Activated naive CD8-positive, alpha-beta T cell treated with anti-CD3 and anti-CD28 coated beads, Interleukin-2, amount 50 U/mL, for 16 hours (primary cell): ENCODE results near the gene ILKAP.

ENCODE experiments used
- DNase-seq: peaks from one replicate; pipeline ENCODE4 v3.0.0-alpha.2; 2020; ENCODE audit warnings: low read depth, low spot score

The ILKAP gene

DNA sequence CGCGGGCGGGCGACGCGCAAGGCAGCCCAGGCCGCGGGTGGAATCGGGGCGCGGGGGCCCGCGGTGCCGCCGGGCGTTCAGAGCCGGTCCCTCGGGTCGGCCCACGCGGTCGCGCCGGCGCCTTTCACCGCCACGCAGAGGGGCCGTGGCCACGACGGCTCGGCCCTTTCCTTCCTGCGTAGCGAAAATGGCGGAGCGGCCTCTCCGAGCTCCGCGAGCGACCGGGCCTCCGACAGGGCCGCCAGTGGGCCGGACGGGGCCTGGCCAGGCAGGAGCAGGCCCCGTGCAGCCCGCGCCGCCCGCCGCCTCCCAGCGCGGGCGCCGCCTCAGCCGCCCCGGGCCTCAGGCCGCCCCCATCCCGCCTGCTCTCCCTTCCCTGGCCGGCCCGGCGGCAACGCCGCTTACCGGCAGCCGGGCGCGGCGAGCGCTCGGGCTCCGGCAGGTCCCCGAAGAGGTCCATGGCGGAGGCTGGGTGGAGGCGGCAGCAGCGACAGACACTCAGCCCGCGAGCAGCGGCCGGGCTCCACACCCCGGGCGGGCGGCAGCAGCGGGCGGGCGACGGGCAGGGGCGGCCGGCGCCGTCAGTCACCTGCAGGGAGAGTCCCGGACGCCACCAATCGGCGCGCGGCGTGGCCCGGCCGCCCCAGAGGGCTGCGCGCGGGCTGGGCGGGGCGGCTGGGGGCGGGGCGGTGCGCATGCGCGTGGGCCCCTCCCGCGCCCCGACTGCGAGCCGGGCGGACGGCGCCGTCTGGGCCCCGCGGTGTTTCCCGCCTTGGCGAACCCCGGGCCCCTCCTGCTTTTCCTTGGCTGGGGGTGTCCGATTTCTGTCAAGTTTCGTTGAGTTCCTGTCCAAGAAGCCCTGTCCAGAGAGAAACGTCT, at the start of gene ILKAP:
ILKAP (minus strand) TSS at position 602 of the 879 bp plus-strand sequence; CDS start at position 460, 142 bp downstream.
- peak; percentile 75 for DNase-seq

GRCh38 chr2:238252766-238253630, 49.5 kb upstream of the ILKAP start:
- DNase-seq = no peak

GRCh38 chr2:238251986-238252385, 48.5 kb upstream of the ILKAP start:
- DNase-seq = no peak

- DNase-seq = no peak
Measured at GRCh38 chr2:238251331-238251730, 47.8 kb upstream of the ILKAP start.

- no peak for DNase-seq
Measured at GRCh38 chr2:238250896-238251295, 47.4 kb upstream of the ILKAP start.

DNA sequence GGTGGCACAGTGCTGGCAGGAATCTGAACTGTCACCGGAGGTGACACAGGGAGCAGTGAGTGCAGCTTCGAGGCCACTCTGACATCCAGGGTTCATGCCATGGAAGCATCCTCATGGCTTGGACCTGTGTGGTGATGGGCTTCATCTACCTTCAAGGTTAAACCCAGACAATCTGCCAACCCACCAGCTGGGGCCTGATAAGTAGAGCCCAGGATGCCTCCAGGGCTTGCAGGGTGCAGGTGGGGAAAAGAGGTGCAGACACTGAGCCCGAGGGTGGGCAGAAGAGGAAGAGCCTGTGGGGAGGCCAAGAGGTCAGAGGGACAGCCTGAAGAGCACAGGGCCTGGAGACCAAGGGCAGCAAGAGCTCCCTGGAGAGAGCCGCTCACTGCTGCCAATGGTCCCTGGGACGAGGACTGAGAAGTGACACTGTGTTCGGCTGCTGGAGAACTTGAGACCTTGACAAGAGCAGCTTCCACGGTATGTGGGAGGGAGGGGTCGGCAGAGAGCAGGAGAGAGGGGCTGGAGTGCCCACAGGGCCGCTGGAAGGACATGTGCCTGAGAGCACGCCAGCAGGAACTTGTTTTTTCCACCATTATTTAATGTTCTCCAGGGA, 44.5 kb upstream of the ILKAP start:
- DNase-seq = no peak

- no peak for DNase-seq
Measured at GRCh38 chr2:238247002-238247822, 43.7 kb upstream of the ILKAP start.

GRCh38 chr2:238244151-238244550, 40.7 kb upstream of the ILKAP start:
- DNase-seq = no peak

DNA sequence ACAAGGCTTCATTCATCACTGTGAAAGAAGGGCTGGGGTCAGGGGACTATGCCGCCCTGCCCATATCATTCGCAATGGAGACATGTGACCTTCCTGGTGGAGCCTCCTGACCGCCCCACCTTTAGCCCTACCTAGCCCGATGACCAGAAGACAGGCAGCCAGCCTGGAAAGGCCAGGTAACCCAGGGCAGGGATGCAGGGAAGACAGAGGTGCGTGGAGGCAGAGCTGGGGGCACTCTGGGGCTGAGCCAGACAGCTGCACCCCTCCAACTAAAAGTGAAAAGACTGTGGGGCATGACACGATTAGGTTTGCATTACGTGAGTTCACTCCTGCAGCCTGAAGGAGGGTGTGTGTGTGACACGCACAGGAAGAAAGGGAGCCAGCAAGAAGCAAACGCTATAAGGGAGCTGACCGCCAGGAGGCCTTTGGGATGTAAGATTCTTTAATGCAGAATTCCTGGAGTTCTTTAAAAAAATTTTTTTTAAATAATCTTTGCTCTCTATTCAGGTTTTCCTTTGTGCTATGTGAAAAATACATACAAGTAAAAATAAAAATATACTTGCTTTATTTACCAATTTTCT, 40.1 kb upstream of the ILKAP start:
- no peak for DNase-seq

DNA sequence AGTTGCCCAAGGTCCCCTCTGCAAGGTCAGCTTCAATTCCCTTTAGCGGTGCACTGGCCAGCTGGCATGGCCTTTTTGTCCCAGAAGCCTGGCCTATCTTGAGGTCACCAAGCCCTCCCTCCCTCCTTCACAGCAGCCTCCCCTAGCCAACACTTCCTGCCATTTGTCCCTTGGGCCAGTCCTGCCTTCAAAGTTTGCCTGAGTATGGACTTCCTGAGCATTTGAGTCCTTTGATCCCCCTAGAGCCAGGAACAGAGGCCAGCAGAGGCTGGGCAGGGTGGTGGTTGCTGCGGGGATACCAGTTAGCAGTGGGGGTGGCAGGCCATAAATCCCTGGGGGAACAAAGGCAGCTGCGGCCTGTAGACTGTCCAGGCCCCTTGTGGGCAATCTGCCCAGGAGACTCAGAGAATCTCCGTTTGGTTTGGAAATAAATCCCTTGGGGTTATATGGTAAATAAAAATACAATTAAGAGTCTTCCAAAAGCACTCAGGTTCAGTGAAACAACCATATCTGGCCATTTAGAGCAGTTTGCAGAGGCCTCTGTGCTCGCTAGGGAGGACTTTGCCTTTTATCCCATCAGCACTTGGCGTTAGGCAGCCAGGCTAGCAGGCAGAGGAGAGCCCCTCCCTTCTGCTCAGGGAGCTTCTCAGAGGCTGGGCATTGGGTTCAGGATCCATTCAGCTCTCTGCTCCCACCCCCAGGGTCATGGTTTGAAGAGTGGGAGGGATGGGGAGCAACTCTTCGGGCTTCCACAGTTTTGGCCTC, 39.4 kb upstream of the ILKAP start:
- DNase-seq = no peak

DNA sequence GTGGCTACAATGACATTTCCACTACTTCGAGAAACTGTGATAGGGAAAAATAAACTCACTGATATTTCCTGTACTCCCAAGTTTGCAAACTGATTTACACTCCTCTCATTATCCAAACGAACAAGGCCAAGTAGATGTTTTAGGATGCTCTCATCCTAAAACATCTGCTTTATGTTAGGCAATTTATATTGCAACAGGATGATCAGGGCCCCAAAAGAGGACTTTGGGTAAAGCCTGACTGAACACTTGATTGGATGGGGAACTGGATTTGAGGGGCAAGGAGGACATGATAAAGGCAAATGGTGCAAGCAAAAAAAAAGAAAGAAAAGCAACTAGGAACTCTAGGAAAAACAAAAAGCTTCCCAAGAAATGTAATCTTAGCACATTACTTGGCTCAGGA, 38.5 kb upstream of the ILKAP start:
- DNase-seq = no peak

GRCh38 chr2:238240757-238241711, 37.5 kb upstream of the ILKAP start:
- DNase-seq = no peak

DNA sequence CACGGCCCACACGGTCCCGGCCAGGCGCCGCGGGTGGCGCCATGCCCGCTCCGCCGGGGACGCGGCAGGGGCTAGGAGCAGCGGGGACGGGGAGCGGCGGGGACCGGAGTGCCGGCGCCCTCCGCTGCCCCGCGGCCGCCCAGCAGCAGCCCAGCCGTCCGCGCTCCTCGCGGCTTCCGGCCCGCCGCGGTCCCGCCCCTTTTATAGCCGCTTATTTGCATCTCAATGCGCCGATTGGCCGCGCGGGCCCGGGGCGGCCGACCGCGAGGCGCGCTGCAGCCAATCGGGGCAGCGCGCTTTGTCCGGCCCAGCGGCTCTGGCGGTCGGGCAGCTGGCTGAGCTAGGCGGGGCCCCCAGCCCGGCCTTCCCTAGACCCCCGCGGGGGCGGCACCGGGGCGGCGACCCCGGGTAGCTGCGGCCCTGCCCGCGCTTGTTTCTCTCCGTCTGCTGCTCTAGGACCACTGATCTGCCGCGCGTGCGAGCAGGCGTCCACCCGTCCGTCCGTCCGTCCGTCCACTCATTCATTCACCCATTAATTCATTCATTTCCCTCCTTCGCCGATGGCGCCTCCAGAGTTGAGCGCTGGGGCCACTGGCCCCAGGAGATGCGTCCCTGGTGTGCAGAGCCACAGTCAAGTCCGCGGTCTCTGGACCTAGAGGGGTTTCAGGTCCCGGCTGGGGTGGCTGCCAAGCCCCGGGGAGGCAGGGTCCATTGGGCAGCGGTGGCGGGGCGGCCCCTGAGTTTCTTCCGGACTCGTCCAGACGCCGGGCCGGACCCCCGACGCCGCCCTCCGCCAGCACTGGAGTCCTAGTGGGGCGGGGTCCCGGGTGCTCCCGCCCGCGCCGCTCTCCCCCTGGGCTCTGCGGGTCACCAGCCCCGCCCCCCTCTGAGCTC, 36.6 kb upstream of the ILKAP start, which contains the start of gene HES6:
HES6 (minus strand) TSS at position 176 of the 894 bp plus-strand sequence; CDS start at position 43, 133 bp downstream.
- peak; percentile 51 for DNase-seq

DNA sequence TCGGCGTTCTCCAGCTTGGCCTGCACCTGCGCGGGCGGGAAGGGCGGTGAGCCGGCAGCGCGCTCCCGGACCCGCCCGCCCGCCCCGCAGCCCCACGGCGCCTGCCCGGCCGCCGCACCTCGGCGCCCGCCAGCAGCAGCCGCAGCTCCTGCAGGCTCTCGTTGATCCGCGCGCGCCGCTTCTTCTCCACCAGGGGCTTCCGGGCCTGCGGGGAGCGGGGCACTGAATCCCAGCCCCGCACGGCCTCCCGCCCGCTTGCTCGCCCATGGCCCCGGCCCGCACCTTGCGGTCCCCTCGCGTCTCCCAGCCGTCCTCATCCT, 36.0 kb upstream of the ILKAP start:
- DNase-seq = no peak

DNA sequence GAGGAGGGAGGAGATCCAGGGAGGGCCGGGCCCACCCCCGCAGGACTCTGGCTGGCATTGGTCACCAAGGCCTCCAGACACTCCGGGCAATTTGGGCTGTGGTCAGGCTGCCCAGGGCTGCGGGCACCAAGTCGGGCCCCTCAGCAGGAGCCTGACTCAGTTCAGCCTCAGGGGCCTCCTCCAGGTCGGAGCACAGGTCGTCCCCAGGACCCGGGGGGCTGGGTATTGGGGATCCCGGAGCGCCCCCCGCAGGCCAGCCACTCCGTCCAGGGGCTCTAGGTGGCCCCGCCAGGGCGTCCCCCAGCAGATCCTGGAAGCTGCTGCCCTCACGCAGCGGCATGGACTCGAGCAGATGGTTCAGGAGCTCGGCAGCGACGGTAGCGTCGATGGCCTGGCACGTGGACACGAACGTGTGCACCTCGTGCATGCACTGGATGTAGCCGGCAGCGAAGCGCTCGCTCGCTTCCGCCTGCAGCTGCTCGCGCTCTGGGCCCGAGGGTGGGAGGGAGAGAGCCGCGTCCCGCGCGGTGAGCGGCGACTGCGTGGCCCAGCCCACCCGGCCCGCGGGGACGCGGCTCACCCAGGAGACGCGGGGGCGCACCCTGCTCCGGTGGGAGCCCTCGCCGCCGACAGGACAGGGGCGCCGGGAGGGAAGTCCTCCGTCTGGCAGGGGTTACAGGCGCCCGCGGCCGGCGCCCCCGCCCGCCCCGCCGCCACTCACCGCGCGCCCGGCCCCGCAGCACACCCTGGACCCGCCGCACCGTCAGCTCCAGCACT, 35.5 kb upstream of the ILKAP start:
- no peak for DNase-seq

GRCh38 chr2:238238311-238238765, 34.8 kb upstream of the ILKAP start:
- DNase-seq = no peak
